SK-N-MC (cell line): ENCODE data around the gene FOXP4.

ENCODE experiments used
- EZH2 ChIP-seq: fragments of 200-600 bp; sonication (generic); IDR thresholded peaks from one replicate; pipeline ENCODE4 v1.6.1; 2017; ENCODE audit warnings: antibody characterized with exemption
- POLR2AphosphoS5 ChIP-seq: IDR thresholded peaks from 2 replicates; pipeline ENCODE4 v1.6.1; 2012; ENCODE audit warnings: mild to moderate bottlenecking, low read depth, low read length, borderline replicate concordance

- TF ChIP-seq POLR2AphosphoS5 = no peak
- TF ChIP-seq EZH2 = no peak
Measured at GRCh38 chr6:41551086-41551700, 5.0 kb downstream of the FOXP4 start.
